Measurements from ENCODE around the gene PATJ.

Gene PATJ

GRCh38 chr1:61983236-61983635, 241.0 kb downstream of the PATJ start:
- no peaks in the 10 kb centered on the region for H3K9me3 ChIP-seq (ENCODE audit: control insufficient read depth in 2 of 2, low read length in 2 of 2)
- H3K4me1 ChIP-seq (ENCODE audit: control insufficient read depth, insufficient read depth, low read length): no peaks in the 10 kb centered on the region
- no peak overlapping the region for H3K27ac ChIP-seq (ENCODE audit: low read length)
- no peak overlapping the region for H3K4me3 ChIP-seq (ENCODE audit: low read length in 2 of 2)
- H3K27me3 ChIP-seq (ENCODE audit: control insufficient read depth in 1 of 2, insufficient read depth in 2 of 2, low read length in 2 of 2): no peaks in the 10 kb centered on the region
- no peaks in the 10 kb centered on the region for H3K36me3 ChIP-seq (ENCODE audit: control insufficient read depth in 2 of 2, insufficient read depth in 2 of 2, low read length in 2 of 2)
- no peak overlapping the region for H3K9ac ChIP-seq (ENCODE audit: low read length in 2 of 2)

GRCh38 chr1:61992257-61992656, 250.0 kb downstream of the PATJ start:
- Histone ChIP-seq H3K4me1 (ENCODE audit: control insufficient read depth, insufficient read depth, low read length) (no peaks in the 10 kb centered on the region), H3K36me3 (ENCODE audit: control insufficient read depth in 2 of 2, insufficient read depth in 2 of 2, low read length in 2 of 2) (no peaks in the 10 kb centered on the region), H3K27ac (ENCODE audit: low read length) (no peak overlapping the region), H3K4me3 (ENCODE audit: low read length in 2 of 2) (no peak overlapping the region), H3K9me3 (ENCODE audit: control insufficient read depth in 2 of 2, low read length in 2 of 2) (no peaks in the 10 kb centered on the region), H3K27me3 (ENCODE audit: control insufficient read depth in 1 of 2, insufficient read depth in 2 of 2, low read length in 2 of 2) (no peaks in the 10 kb centered on the region), H3K9ac (ENCODE audit: low read length in 2 of 2) (no peak overlapping the region)

- Histone ChIP-seq H3K36me3 (ENCODE audit: control insufficient read depth in 2 of 2, insufficient read depth in 2 of 2, low read length in 2 of 2) (no peaks in the 10 kb centered on the region), H3K9me3 (ENCODE audit: control insufficient read depth in 2 of 2, low read length in 2 of 2) (no peaks in the 10 kb centered on the region), H3K9ac (ENCODE audit: low read length in 2 of 2) (no peak overlapping the region), H3K27me3 (ENCODE audit: control insufficient read depth in 1 of 2, insufficient read depth in 2 of 2, low read length in 2 of 2) (no peaks in the 10 kb centered on the region), H3K27ac (ENCODE audit: low read length) (no peak overlapping the region), H3K4me1 (ENCODE audit: control insufficient read depth, insufficient read depth, low read length) (no peaks in the 10 kb centered on the region), H3K4me3 (ENCODE audit: low read length in 2 of 2) (no peak overlapping the region)
Measured at GRCh38 chr1:61993331-61993961, 251.2 kb downstream of the PATJ start.

GRCh38 chr1:61995641-61996040, 253.4 kb downstream of the PATJ start:
- H3K27me3 ChIP-seq (ENCODE audit: control insufficient read depth in 1 of 2, insufficient read depth in 2 of 2, low read length in 2 of 2): no peaks in the 10 kb centered on the region
- H3K36me3 ChIP-seq (ENCODE audit: control insufficient read depth in 2 of 2, insufficient read depth in 2 of 2, low read length in 2 of 2): no peaks in the 10 kb centered on the region
- no peaks in the 10 kb centered on the region for H3K4me1 ChIP-seq (ENCODE audit: control insufficient read depth, insufficient read depth, low read length)
- H3K9ac ChIP-seq (ENCODE audit: low read length in 2 of 2): no peak overlapping the region
- H3K27ac ChIP-seq (ENCODE audit: low read length): no peak overlapping the region
- H3K4me3 ChIP-seq (ENCODE audit: low read length in 2 of 2): no peak overlapping the region
- H3K9me3 ChIP-seq (ENCODE audit: control insufficient read depth in 2 of 2, low read length in 2 of 2): no peaks in the 10 kb centered on the region

GRCh38 chr1:61997123-61997522, 254.8 kb downstream of the PATJ start:
- Histone ChIP-seq H3K4me1 (ENCODE audit: control insufficient read depth, insufficient read depth, low read length) (no peaks in the 10 kb centered on the region), H3K27ac (ENCODE audit: low read length) (no peak overlapping the region), H3K9me3 (ENCODE audit: control insufficient read depth in 2 of 2, low read length in 2 of 2) (no peaks in the 10 kb centered on the region), H3K36me3 (ENCODE audit: control insufficient read depth in 2 of 2, insufficient read depth in 2 of 2, low read length in 2 of 2) (no peaks in the 10 kb centered on the region), H3K27me3 (ENCODE audit: control insufficient read depth in 1 of 2, insufficient read depth in 2 of 2, low read length in 2 of 2) (no peaks in the 10 kb centered on the region), H3K4me3 (ENCODE audit: low read length in 2 of 2) (no peak overlapping the region), H3K9ac (ENCODE audit: low read length in 2 of 2) (no peak overlapping the region)

- H3K9ac ChIP-seq (ENCODE audit: low read length in 2 of 2): no peak overlapping the region
- H3K4me1 ChIP-seq (ENCODE audit: control insufficient read depth, insufficient read depth, low read length): no peaks in the 10 kb centered on the region
- no peaks in the 10 kb centered on the region for H3K9me3 ChIP-seq (ENCODE audit: control insufficient read depth in 2 of 2, low read length in 2 of 2)
- H3K36me3 ChIP-seq (ENCODE audit: control insufficient read depth in 2 of 2, insufficient read depth in 2 of 2, low read length in 2 of 2): no peaks in the 10 kb centered on the region
- H3K4me3 ChIP-seq (ENCODE audit: low read length in 2 of 2): no peak overlapping the region
- H3K27me3 ChIP-seq (ENCODE audit: control insufficient read depth in 1 of 2, insufficient read depth in 2 of 2, low read length in 2 of 2): no peaks in the 10 kb centered on the region
- no peak overlapping the region for H3K27ac ChIP-seq (ENCODE audit: low read length)
Measured at GRCh38 chr1:62003777-62004176, 261.5 kb downstream of the PATJ start.

GRCh38 chr1:62006690-62007089, 264.4 kb downstream of the PATJ start:
- Histone ChIP-seq H3K36me3 (ENCODE audit: control insufficient read depth in 2 of 2, insufficient read depth in 2 of 2, low read length in 2 of 2) (no peaks in the 10 kb centered on the region), H3K27ac (ENCODE audit: low read length) (no peak overlapping the region), H3K27me3 (ENCODE audit: control insufficient read depth in 1 of 2, insufficient read depth in 2 of 2, low read length in 2 of 2) (no peaks in the 10 kb centered on the region), H3K9me3 (ENCODE audit: control insufficient read depth in 2 of 2, low read length in 2 of 2) (no peaks in the 10 kb centered on the region), H3K4me1 (ENCODE audit: control insufficient read depth, insufficient read depth, low read length) (no peaks in the 10 kb centered on the region), H3K9ac (ENCODE audit: low read length in 2 of 2) (no peak overlapping the region), H3K4me3 (ENCODE audit: low read length in 2 of 2) (no peak overlapping the region)

- Histone ChIP-seq H3K4me3 (ENCODE audit: low read length in 2 of 2) (no peak overlapping the region), H3K36me3 (ENCODE audit: control insufficient read depth in 2 of 2, insufficient read depth in 2 of 2, low read length in 2 of 2) (no peaks in the 10 kb centered on the region), H3K27ac (ENCODE audit: low read length) (no peak overlapping the region), H3K27me3 (ENCODE audit: control insufficient read depth in 1 of 2, insufficient read depth in 2 of 2, low read length in 2 of 2) (no peaks in the 10 kb centered on the region), H3K9me3 (ENCODE audit: control insufficient read depth in 2 of 2, low read length in 2 of 2) (no peaks in the 10 kb centered on the region), H3K9ac (ENCODE audit: low read length in 2 of 2) (no peak overlapping the region), H3K4me1 (ENCODE audit: control insufficient read depth, insufficient read depth, low read length) (peaks cover 4% of the 10 kb centered on the region)
Measured at GRCh38 chr1:62011006-62011405, 268.7 kb downstream of the PATJ start.

GRCh38 chr1:62012095-62012494, 269.8 kb downstream of the PATJ start:
- Histone ChIP-seq H3K27me3 (ENCODE audit: control insufficient read depth in 1 of 2, insufficient read depth in 2 of 2, low read length in 2 of 2) (no peaks in the 10 kb centered on the region), H3K36me3 (ENCODE audit: control insufficient read depth in 2 of 2, insufficient read depth in 2 of 2, low read length in 2 of 2) (no peaks in the 10 kb centered on the region), H3K9ac (ENCODE audit: low read length in 2 of 2) (no peak overlapping the region), H3K27ac (ENCODE audit: low read length) (no peak overlapping the region), H3K4me3 (ENCODE audit: low read length in 2 of 2) (no peak overlapping the region), H3K4me1 (ENCODE audit: control insufficient read depth, insufficient read depth, low read length) (peaks cover 4% of the 10 kb centered on the region), H3K9me3 (ENCODE audit: control insufficient read depth in 2 of 2, low read length in 2 of 2) (no peaks in the 10 kb centered on the region)

- H3K9ac ChIP-seq (ENCODE audit: low read length in 2 of 2): no peak overlapping the region
- H3K4me3 ChIP-seq (ENCODE audit: low read length in 2 of 2): no peak overlapping the region
- peaks cover 4% of the 10 kb centered on the region for H3K4me1 ChIP-seq (ENCODE audit: control insufficient read depth, insufficient read depth, low read length)
- no peaks in the 10 kb centered on the region for H3K9me3 ChIP-seq (ENCODE audit: control insufficient read depth in 2 of 2, low read length in 2 of 2)
- no peaks in the 10 kb centered on the region for H3K27me3 ChIP-seq (ENCODE audit: control insufficient read depth in 1 of 2, insufficient read depth in 2 of 2, low read length in 2 of 2)
- no peak overlapping the region for H3K27ac ChIP-seq (ENCODE audit: low read length)
- no peaks in the 10 kb centered on the region for H3K36me3 ChIP-seq (ENCODE audit: control insufficient read depth in 2 of 2, insufficient read depth in 2 of 2, low read length in 2 of 2)
Measured at GRCh38 chr1:62012836-62013235, 270.6 kb downstream of the PATJ start.

GRCh38 chr1:62013264-62013663, 271.0 kb downstream of the PATJ start:
- H3K36me3 ChIP-seq (ENCODE audit: control insufficient read depth in 2 of 2, insufficient read depth in 2 of 2, low read length in 2 of 2): no peaks in the 10 kb centered on the region
- H3K27me3 ChIP-seq (ENCODE audit: control insufficient read depth in 1 of 2, insufficient read depth in 2 of 2, low read length in 2 of 2): no peaks in the 10 kb centered on the region
- no peaks in the 10 kb centered on the region for H3K9me3 ChIP-seq (ENCODE audit: control insufficient read depth in 2 of 2, low read length in 2 of 2)
- H3K27ac ChIP-seq (ENCODE audit: low read length): no peak overlapping the region
- H3K4me1 ChIP-seq (ENCODE audit: control insufficient read depth, insufficient read depth, low read length): peaks cover 4% of the 10 kb centered on the region
- H3K4me3 ChIP-seq (ENCODE audit: low read length in 2 of 2): no peak overlapping the region
- H3K9ac ChIP-seq (ENCODE audit: low read length in 2 of 2): no peak overlapping the region

Measured in stomach smooth muscle (tissue), 2 donors.